Colonic mucosa (tissue), 4 donors: ENCODE data around the gene CTXND1. TPM values are rescaled to one million over a fixed set of nuclear protein-coding genes. Genes with fewer than 3 reads are reported as not detected.
A peak's percentile ranks its signal among the peaks of the same experiment; 100 is the strongest.
"Not testable (repeated sequence)": the region's sequence is repeated elsewhere in the genome, so short reads cannot be mapped to it uniquely, and the experiment has no call there.

Experiments
- DNase-seq: peaks from one replicate; pipeline ENCODE4 v3.0.0-alpha.2; 2020
- H3K27ac ChIP-seq: fragments of 200-600 bp; one replicate; pipeline ENCODE4 v1.8.0; 2021
- H3K27me3 ChIP-seq: fragments of 200-600 bp; one replicate; pipeline ENCODE4 v1.8.0; 2021
- H3K36me3 ChIP-seq: fragments of 200-600 bp; one replicate; pipeline ENCODE4 v1.8.0; 2021
- H3K4me1 ChIP-seq: fragments of 200-600 bp; one replicate; pipeline ENCODE4 v1.8.0; 2021; ENCODE audit warnings: mild to moderate bottlenecking
- H3K4me3 ChIP-seq: fragments of 200-600 bp; one replicate; pipeline ENCODE4 v1.8.0; 2021
- H3K9ac ChIP-seq, 2 donors: one replicate each; pipeline ENCODE4 v1.7.0; 2013; ENCODE audit warnings: control low read depth in 2 of 2, low read depth in 2 of 2, low read length in 2 of 2
- H3K9me3 ChIP-seq: fragments of 200-600 bp; one replicate; pipeline ENCODE4 v1.8.0; 2021
- CTCF ChIP-seq: fragments of 200-600 bp; IDR thresholded peaks from one replicate; pipeline ENCODE4 v1.8.0; 2022; ENCODE audit warnings: antibody characterized with exemption, mild to moderate bottlenecking
- intact Hi-C: fragments of 100-400 bp; cut with DNase I; formaldehyde crosslinking; loops from one replicate; pipeline ENCODE4 v1.14.1; 2022
- total RNA-seq, 2 donors: library from RNA; stranded (reverse); fragmentation: NEBNext Ultra II Directional in 1 of 2; extraction: Animal tissue kit (Norgen Biotek cat#: 25700) in 1 of 2; gene quantifications; one replicate each; pipeline ENCODE4 v1.2.1, GENCODE V29; 2021
- donor health status: healthy.
- donor health status: DM: no; HTN: no; CAD: no.
- donor health status: DM: no; HTN: no; CAD: no.

CTXND1 gene
- total RNA-seq, 2 donors from 2014 or later = 0.11 to 0.12 TPM

GRCh38 chr15:80160570-80161156 lies 91.3 kb downstream of the CTXND1 start:
- no peaks in the 10 kb centered on the region for H3K27me3 ChIP-seq
- H3K36me3 ChIP-seq = no peaks in the 10 kb centered on the region
- H3K27ac ChIP-seq = no peak overlapping the region
- no peak for TF ChIP-seq CTCF
- no peaks in the 10 kb centered on the region for H3K9me3 ChIP-seq
- peak; percentile 45 for DNase-seq
- H3K4me3 ChIP-seq = no peak overlapping the region
- no peak overlapping the region for H3K9ac ChIP-seq
- intact Hi-C loops = no loop called here
- no peaks in the 10 kb centered on the region for H3K4me1 ChIP-seq

- no peak for DNase-seq
- no peaks in the 10 kb centered on the region for H3K36me3 ChIP-seq
- H3K9me3 ChIP-seq = no peaks in the 10 kb centered on the region
- no peaks in the 10 kb centered on the region for H3K27me3 ChIP-seq
- intact Hi-C loops = loop anchor here (10.0 kb wide), 1 partner anchor 95 kb away; no protein-coding TSS in a partner anchor
- TF ChIP-seq CTCF = no peak
- H3K4me3 ChIP-seq = no peak overlapping the region
- no peak overlapping the region for H3K9ac ChIP-seq
- no peaks in the 10 kb centered on the region for H3K4me1 ChIP-seq
- H3K27ac ChIP-seq = no peak overlapping the region
Observed at GRCh38 chr15:80159811-80160569, 92.0 kb downstream of the CTXND1 start.

- Histone ChIP-seq H3K9ac (no peak overlapping the region), H3K4me3 (no peak overlapping the region), H3K27ac (no peak overlapping the region), H3K9me3 (no peaks in the 10 kb centered on the region), H3K4me1 (no peaks in the 10 kb centered on the region), H3K27me3 (no peaks in the 10 kb centered on the region), H3K36me3 (no peaks in the 10 kb centered on the region)
- intact Hi-C loops = loop anchor here (10.0 kb wide), 1 partner anchor 94 kb away; no protein-coding TSS in a partner anchor
- no peak for DNase-seq
- no peak for TF ChIP-seq CTCF
Observed at GRCh38 chr15:80159301-80159700, 92.7 kb downstream of the CTXND1 start.

GRCh38 chr15:80157215-80157614 lies 94.8 kb downstream of the CTXND1 start:
- no peak for TF ChIP-seq CTCF
- intact Hi-C loops = loop anchor here (10.0 kb wide), 1 partner anchor 92 kb away; no protein-coding TSS in a partner anchor
- no peak overlapping the region for H3K9ac ChIP-seq
- H3K9me3 ChIP-seq = no peaks in the 10 kb centered on the region
- H3K36me3 ChIP-seq = no peaks in the 10 kb centered on the region
- H3K4me1 ChIP-seq = no peaks in the 10 kb centered on the region
- no peak overlapping the region for H3K4me3 ChIP-seq
- H3K27me3 ChIP-seq = no peaks in the 10 kb centered on the region
- no peak overlapping the region for H3K27ac ChIP-seq
- DNase-seq = no peak

- H3K27ac ChIP-seq = no peak overlapping the region
- no peaks in the 10 kb centered on the region for H3K27me3 ChIP-seq
- no peak overlapping the region for H3K9ac ChIP-seq
- no peak for DNase-seq
- H3K36me3 ChIP-seq = no peaks in the 10 kb centered on the region
- H3K4me3 ChIP-seq = no peak overlapping the region
- no peaks in the 10 kb centered on the region for H3K9me3 ChIP-seq
- intact Hi-C loops = loop anchor here (10.0 kb wide), 1 partner anchor 91 kb away; no protein-coding TSS in a partner anchor
- no peak for TF ChIP-seq CTCF
- H3K4me1 ChIP-seq = no peaks in the 10 kb centered on the region
Observed at GRCh38 chr15:80156176-80156720, 95.8 kb downstream of the CTXND1 start.

- intact Hi-C loops = loop anchor here (10.0 kb wide), 1 partner anchor 91 kb away; no protein-coding TSS in a partner anchor
- H3K27ac ChIP-seq, DNase-seq: not testable (repeated sequence)
Observed at GRCh38 chr15:80155378-80156175, 96.4 kb downstream of the CTXND1 start.

More at GRCh38 chr15:80155378-80156175, 96.4 kb downstream of the CTXND1 start:
- not testable (repeated sequence) for H3K4me1 ChIP-seq, H3K9ac ChIP-seq, H3K36me3 ChIP-seq, H3K4me3 ChIP-seq, H3K27me3 ChIP-seq, H3K9me3 ChIP-seq
